GM12892 (cell line): ENCODE results near the gene ADARB2.

Source experiments
- POLR2A ChIP-seq: IDR thresholded peaks from 2 replicates; pipeline ENCODE4 v1.6.1; 2011; ENCODE audit warnings: low read depth, low read length, control low read depth
- TAF1 ChIP-seq: IDR thresholded peaks from 2 replicates; pipeline ENCODE4 v1.6.1; 2011; ENCODE audit warnings: low read depth, mild to moderate bottlenecking, control low read depth, low read length, borderline replicate concordance

GRCh38 chr10:1544209-1544673 lies 193.1 kb downstream of the ADARB2 start:
- TF ChIP-seq TAF1 = no peak
- TF ChIP-seq POLR2A = no peak
